Mesenchymal stem cell (in vitro differentiated cells and primary cell): ENCODE results near the gene USP6NL.

Experiments used
- DNase-seq: peaks from one replicate; pipeline ENCODE4 v3.0.0-alpha.2; 2013
- H2AFZ ChIP-seq: one replicate; pipeline ENCODE4 v1.6.1; 2013; ENCODE audit warnings: low read depth, mild to moderate bottlenecking, control low read depth, inconsistent platforms, low read length, moderate library complexity
- H2AK5ac ChIP-seq: 2 replicates; pipeline ENCODE4 v1.6.1; 2013; ENCODE audit warnings: low read length, moderate library complexity, mild to moderate bottlenecking, inconsistent platforms; ENCODE audit not compliant: severe bottlenecking
- H2BK120ac ChIP-seq: one replicate; pipeline ENCODE4 v1.6.1; 2013; ENCODE audit warnings: low read depth, mild to moderate bottlenecking, inconsistent platforms, low read length, moderate library complexity
- H2BK12ac ChIP-seq, 2 experiments: one replicate each; pipeline ENCODE4 v1.6.1; 2013; ENCODE audit warnings: inconsistent platforms in 2 of 2, low read length in 2 of 2, mild to moderate bottlenecking in 2 of 2, moderate library complexity in 2 of 2, control low read depth in 1 of 2
- H2BK15ac ChIP-seq: one replicate; pipeline ENCODE4 v1.6.1; 2013; ENCODE audit warnings: mild to moderate bottlenecking, low read depth, inconsistent platforms; ENCODE audit not compliant: poor library complexity, severe bottlenecking
- H2BK5ac ChIP-seq: 2 replicates; pipeline ENCODE4 v1.6.1; 2013; ENCODE audit warnings: low read depth, mild to moderate bottlenecking, low read length, control low read depth, inconsistent platforms; ENCODE audit not compliant: poor library complexity, severe bottlenecking
- H3K14ac ChIP-seq, 2 experiments: one replicate each; pipeline ENCODE4 v1.6.1; 2013; ENCODE audit warnings: inconsistent platforms in 2 of 2, low read length in 2 of 2, control low read depth in 1 of 2, mild to moderate bottlenecking in 1 of 2, moderate library complexity in 1 of 2
- H3K18ac ChIP-seq, 2 experiments: one replicate each; pipeline ENCODE4 v1.6.1; 2013; ENCODE audit warnings: inconsistent platforms in 2 of 2, low read length in 2 of 2, control low read depth in 1 of 2, low read depth in 1 of 2, mild to moderate bottlenecking in 1 of 2
- H3K23ac ChIP-seq, 2 experiments: one replicate each; pipeline ENCODE4 v1.6.1; 2013; ENCODE audit warnings: inconsistent platforms in 2 of 2, low read length in 2 of 2, mild to moderate bottlenecking in 2 of 2, moderate library complexity in 2 of 2, control low read depth in 1 of 2
- H3K27ac ChIP-seq: 2 replicates; pipeline ENCODE4 v1.5.1; 2013; ENCODE audit warnings: mild to moderate bottlenecking, moderate library complexity, low read length, control low read depth, inconsistent platforms; ENCODE audit not compliant: poor library complexity, severe bottlenecking
- H3K27me3 ChIP-seq, 2 experiments: 2 replicates each; pipeline versions ENCODE4 v1.6.1 to v1.7.0; 2013; ENCODE audit warnings: low read length in 2 of 2, mild to moderate bottlenecking in 2 of 2, moderate library complexity in 2 of 2, control low read depth in 1 of 2, inconsistent platforms in 1 of 2; ENCODE audit not compliant: control insufficient read depth in 1 of 2, insufficient read depth in 1 of 2
- H3K36me3 ChIP-seq, 2 experiments: 2 replicates each; pipeline versions ENCODE4 v1.6.1 to v1.7.0; 2013; ENCODE audit warnings: low read length in 2 of 2, control low read depth in 1 of 2, inconsistent platforms in 1 of 2, low read depth in 1 of 2, mild to moderate bottlenecking in 1 of 2; ENCODE audit not compliant: insufficient read depth in 2 of 2, control insufficient read depth in 1 of 2
- H3K4ac ChIP-seq, 2 experiments: one replicate each; pipeline ENCODE4 v1.6.1; 2013; ENCODE audit warnings: inconsistent platforms in 2 of 2, low read length in 2 of 2, mild to moderate bottlenecking in 2 of 2, moderate library complexity in 2 of 2, control low read depth in 1 of 2, low read depth in 1 of 2
- H3K4me1 ChIP-seq: 2 replicates; pipeline ENCODE4 v1.6.1; 2013; ENCODE audit warnings: low read depth, low read length, control low read depth; ENCODE audit not compliant: control insufficient read depth, insufficient read depth
- H3K4me2 ChIP-seq: 2 replicates; pipeline ENCODE4 v1.6.1; 2013; ENCODE audit warnings: low read length, mild to moderate bottlenecking, inconsistent platforms; ENCODE audit not compliant: poor library complexity, severe bottlenecking
- H3K4me3 ChIP-seq, 2 experiments: 2 replicates each; pipeline versions ENCODE4 v1.5.1 to v1.7.0; 2013; ENCODE audit warnings: low read length in 2 of 2, mild to moderate bottlenecking in 2 of 2, control low read depth in 1 of 2, low read depth in 1 of 2; ENCODE audit not compliant: insufficient read depth in 1 of 2
- H3K79me1 ChIP-seq: replicated peaks from 2 replicates; pipeline ENCODE4 v1.6.1; 2013; ENCODE audit warnings: mild to moderate bottlenecking, control low read depth, low read length, inconsistent platforms; ENCODE audit not compliant: poor library complexity, severe bottlenecking
- H3K9ac ChIP-seq: 2 replicates; pipeline ENCODE4 v1.7.0; 2013; ENCODE audit warnings: mild to moderate bottlenecking, low read length, moderate library complexity
- H3K9me3 ChIP-seq: 2 replicates; pipeline ENCODE4 v1.7.0; 2013; ENCODE audit warnings: mild to moderate bottlenecking, low read length; ENCODE audit not compliant: control insufficient read depth
- H4K8ac ChIP-seq: one replicate; pipeline ENCODE4 v1.6.1; 2013; ENCODE audit warnings: inconsistent platforms, mild to moderate bottlenecking, low read length, moderate library complexity
- H4K91ac ChIP-seq: one replicate; pipeline ENCODE4 v1.6.1; 2013; ENCODE audit warnings: mild to moderate bottlenecking, low read length, inconsistent platforms
- WGBS: methylation state at CpG from one replicate; pipeline ENCODE4 v1.1.7; 2013; ENCODE audit warnings: mixed read lengths; 5-methylcytosine and 5-hydroxymethylcytosine counted together

Gene USP6NL

GRCh38 chr10:11463111-11463510 is 148.3 kb downstream of the USP6NL start:
- Histone ChIP-seq H3K27ac (no peak overlapping the region), H3K9ac (no peak overlapping the region), H3K4me3 (no peak overlapping the region), H3K4me1 (peaks cover under 1% of the 10 kb centered on the region), H2AK5ac (no peak overlapping the region), H3K18ac (no peak overlapping the region), H3K4me2 (no peak overlapping the region), H4K8ac (no peak overlapping the region), H2BK120ac (no peak overlapping the region), H3K79me1 (peaks cover 19% of the 10 kb centered on the region), H2BK15ac (no peak overlapping the region), H4K91ac (no peak overlapping the region), H2AFZ (no peak overlapping the region), H3K27me3 (no peaks in the 10 kb centered on the region), H2BK12ac (no peak overlapping the region), H3K9me3 (no peaks in the 10 kb centered on the region), H3K36me3 (peaks cover 22 to 41% of the 10 kb centered on the region in 2 experiments), H3K4ac (peak overlapping the region in 1 of 2 experiments; percentile 31), H2BK5ac (no peak overlapping the region), H3K23ac (no peak overlapping the region), H3K14ac (no peak overlapping the region)
- WGBS, result 97% methylated on average over 26 of the region's 26 CpGs
- DNase-seq, result no peak

GRCh38 chr10:11462071-11462470 is 149.4 kb downstream of the USP6NL start:
- 90% methylated on average over 10 of the region's 10 CpGs for WGBS
- no peaks in the 10 kb centered on the region for H3K4me1 ChIP-seq

GRCh38 chr10:11457336-11457735 is 154.1 kb downstream of the USP6NL start:
- Histone ChIP-seq H3K4me3 (no peak overlapping the region), H3K27ac (no peak overlapping the region), H3K4me1 (no peaks in the 10 kb centered on the region), H4K8ac (no peak overlapping the region), H3K9ac (no peak overlapping the region), H3K27me3 (no peaks in the 10 kb centered on the region), H3K14ac (no peak overlapping the region), H2BK15ac (no peak overlapping the region), H3K4me2 (no peak overlapping the region), H3K9me3 (no peaks in the 10 kb centered on the region), H3K4ac (no peak overlapping the region), H3K18ac (no peak overlapping the region), H2AFZ (no peak overlapping the region), H3K23ac (no peak overlapping the region), H4K91ac (no peak overlapping the region), H2AK5ac (no peak overlapping the region), H2BK120ac (no peak overlapping the region), H2BK5ac (no peak overlapping the region), H3K36me3 (peaks cover 7 to 15% of the 10 kb centered on the region in 2 experiments), H2BK12ac (no peak overlapping the region), H3K79me1 (peaks cover 4% of the 10 kb centered on the region)
- DNase-seq, result no peak
- WGBS, result 95% methylated on average over 2 of the region's 2 CpGs

More at GRCh38 chr10:11462071-11462470, 149.4 kb downstream of the USP6NL start:
- no peak overlapping the region for H2BK15ac ChIP-seq
- H3K4me2 ChIP-seq, result no peak overlapping the region
- no peak overlapping the region for H3K27ac ChIP-seq
- no peak overlapping the region for H2AFZ ChIP-seq
- no peak overlapping the region for H3K4me3 ChIP-seq
- no peak overlapping the region for H3K9ac ChIP-seq
- no peak overlapping the region for H3K14ac ChIP-seq
- H3K27me3 ChIP-seq, result no peaks in the 10 kb centered on the region
- no peak overlapping the region for H2BK120ac ChIP-seq
- no peak for DNase-seq
- H4K8ac ChIP-seq, result no peak overlapping the region
- H3K18ac ChIP-seq, result no peak overlapping the region
- H3K4ac ChIP-seq, result no peak overlapping the region
- H2BK12ac ChIP-seq, result no peak overlapping the region
- no peak overlapping the region for H2BK5ac ChIP-seq
- no peak overlapping the region for H3K23ac ChIP-seq
- no peak overlapping the region for H2AK5ac ChIP-seq
- peaks cover 19% of the 10 kb centered on the region for H3K79me1 ChIP-seq
- no peak overlapping the region for H4K91ac ChIP-seq
- peaks cover 25 to 41% of the 10 kb centered on the region in 2 experiments for H3K36me3 ChIP-seq
- no peaks in the 10 kb centered on the region for H3K9me3 ChIP-seq

DNA sequence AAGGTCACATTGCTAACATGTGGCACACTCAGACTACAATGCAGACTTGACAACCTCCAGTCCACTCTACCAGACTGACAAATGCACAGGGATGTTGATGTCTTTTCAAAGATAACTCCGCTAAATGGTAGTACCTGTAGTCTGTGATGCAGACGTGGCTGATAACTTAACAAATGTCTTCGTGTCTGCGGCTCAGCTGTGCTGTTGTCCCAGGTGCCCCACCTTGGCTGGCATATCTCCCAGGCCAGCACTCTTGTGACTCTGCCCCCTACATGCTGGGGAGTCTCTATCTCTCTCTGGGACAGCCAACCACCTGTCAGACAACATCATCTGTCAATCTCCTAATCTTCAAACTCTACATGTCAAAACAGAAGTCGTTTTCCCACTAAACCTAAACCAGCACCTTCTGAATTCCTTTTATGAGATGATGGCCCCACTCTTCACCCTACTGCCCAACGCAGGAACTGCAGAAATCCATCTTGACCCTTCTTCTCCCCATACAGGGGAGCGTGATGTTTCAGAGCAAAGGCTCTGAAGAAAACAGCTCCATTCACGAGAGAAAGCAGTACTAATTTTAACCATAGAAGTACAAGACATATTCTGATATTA is 156.4 kb downstream of the USP6NL start:
- H2AK5ac ChIP-seq, result no peak overlapping the region
- H3K23ac ChIP-seq, result no peak overlapping the region
- H2BK15ac ChIP-seq, result no peak overlapping the region
- no peak overlapping the region for H3K4me2 ChIP-seq
- H2BK120ac ChIP-seq, result no peak overlapping the region
- H3K18ac ChIP-seq, result no peak overlapping the region
- peaks cover 5 to 8% of the 10 kb centered on the region in 2 experiments for H3K27me3 ChIP-seq
- H4K8ac ChIP-seq, result no peak overlapping the region
- H3K4me3 ChIP-seq, result no peak overlapping the region
- no peak for DNase-seq
- H2BK5ac ChIP-seq, result no peak overlapping the region
- no peak overlapping the region for H3K9ac ChIP-seq
- H3K9me3 ChIP-seq, result no peaks in the 10 kb centered on the region
- H2BK12ac ChIP-seq, result no peak overlapping the region
- WGBS, result 88% methylated on average over 7 of the region's 8 CpGs
- H3K4ac ChIP-seq, result no peak overlapping the region
- no peaks in the 10 kb centered on the region for H3K4me1 ChIP-seq
- H3K27ac ChIP-seq, result no peak overlapping the region
- H4K91ac ChIP-seq, result no peak overlapping the region
- H3K36me3 ChIP-seq, result peaks cover 3 to 5% of the 10 kb centered on the region in 2 experiments
- H2AFZ ChIP-seq, result no peak overlapping the region
- peaks cover 1% of the 10 kb centered on the region for H3K79me1 ChIP-seq
- no peak overlapping the region for H3K14ac ChIP-seq
